ENCODE measurements around the gene ST3GAL4.
"Not testable (repeated sequence)": the region's sequence is repeated elsewhere in the genome, so short reads cannot be mapped to it uniquely, and the experiment has no call there.

ST3GAL4 gene

DNA sequence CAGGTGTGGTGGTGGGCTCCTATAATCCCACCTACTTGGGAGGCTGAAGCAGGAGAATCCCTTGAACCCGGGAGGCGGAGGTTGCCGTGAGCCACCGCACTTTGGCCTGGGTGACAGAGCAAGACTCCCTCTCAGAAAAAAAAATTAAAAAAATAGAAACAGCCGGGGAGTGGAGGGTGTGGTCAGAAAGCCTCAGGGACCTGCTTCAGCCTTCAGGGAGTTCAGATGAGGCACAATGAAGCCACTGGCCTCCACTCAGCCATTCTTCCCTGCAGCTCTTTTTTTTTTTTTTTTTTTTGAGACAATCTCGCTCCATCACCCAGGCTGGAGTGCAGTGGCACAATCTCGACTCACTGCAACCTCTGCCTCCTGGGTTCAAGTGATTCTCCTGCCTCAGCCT, 8.5 kb upstream of the ST3GAL4 start:
- DNase-seq (ENCODE audit: low read depth), result not testable (repeated sequence)

DNA sequence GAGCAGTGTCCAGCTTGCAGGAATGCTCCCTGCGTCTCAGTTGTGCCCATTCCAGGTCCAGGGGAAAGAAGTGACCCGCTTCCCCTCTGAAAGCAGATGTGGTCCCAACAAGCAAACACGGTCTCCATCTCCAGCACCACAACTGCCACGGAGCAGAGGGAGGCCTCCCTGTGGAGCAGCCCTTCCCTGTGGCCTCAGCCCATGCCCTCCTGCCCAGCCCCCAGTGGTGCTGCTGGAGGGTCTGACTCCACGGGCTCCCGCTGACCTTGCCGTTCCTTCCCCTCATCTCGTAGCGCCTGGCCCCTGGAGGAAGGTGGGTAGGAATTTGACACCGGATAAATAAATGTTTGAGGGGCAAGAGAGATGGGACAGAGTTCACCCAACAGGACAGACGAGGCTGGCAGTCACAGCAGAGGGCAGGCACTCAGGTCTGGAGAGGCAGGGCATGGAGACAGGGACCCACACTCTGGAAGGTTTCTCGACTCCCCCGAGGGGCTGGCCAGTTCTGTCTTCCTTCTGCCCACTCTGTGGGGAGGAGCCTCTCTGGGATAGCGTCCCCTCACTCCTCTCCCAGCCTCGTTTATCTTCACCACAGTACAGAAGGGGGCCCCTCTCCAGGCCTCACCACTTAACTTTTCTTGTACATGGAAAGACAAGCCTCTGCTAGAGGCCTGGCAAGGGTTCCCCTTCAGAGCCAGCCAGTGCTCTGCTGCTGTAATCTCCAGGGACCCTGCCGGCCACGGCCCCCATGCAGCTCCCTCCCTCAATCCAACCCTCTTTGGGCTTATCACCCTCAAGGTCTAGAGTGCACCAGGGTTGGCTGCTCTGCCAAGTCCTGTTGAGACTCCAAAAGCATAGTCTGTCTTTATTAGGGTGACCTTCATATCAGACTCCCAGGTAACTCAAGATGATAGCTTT, 7.5 kb upstream of the ST3GAL4 start:
- no peak for DNase-seq (ENCODE audit: low read depth)

DNA sequence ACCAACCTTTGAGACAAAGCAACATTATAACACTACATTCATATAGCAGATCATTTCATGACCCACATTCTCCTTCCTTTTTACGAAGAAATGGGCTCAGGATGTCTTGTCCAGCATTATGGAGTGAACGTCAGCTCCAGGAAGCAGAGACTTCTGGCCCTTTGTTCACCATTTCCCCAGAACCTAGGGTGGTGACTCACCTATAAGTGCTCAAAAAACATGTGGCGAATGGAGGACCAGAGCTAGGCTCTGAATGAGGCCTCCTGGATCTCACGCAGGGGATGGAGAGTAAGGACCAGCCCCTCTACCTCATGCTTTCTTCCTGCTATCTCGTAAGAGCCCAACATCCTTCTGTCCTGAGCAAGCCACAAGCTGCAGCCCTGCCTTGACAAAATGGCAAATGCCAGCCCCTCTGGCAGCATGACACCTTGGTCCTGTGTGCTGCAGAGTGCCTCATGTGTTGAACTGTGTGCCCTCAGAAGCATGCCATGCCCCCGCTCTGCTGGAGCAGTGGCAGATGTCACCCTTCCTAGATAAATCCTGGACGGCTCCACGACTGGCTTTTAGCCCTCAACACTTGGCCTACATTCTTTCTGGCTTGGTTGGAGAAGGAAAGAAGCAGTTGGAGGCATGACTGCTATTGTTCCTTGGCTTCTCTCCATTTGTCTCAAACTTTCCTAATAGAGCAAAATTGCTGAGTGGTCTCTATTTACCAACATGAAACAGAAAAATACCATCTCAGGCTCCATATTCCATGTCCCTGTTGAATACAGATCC, 6.5 kb upstream of the ST3GAL4 start:
- no peak for DNase-seq (ENCODE audit: low read depth)

DNA sequence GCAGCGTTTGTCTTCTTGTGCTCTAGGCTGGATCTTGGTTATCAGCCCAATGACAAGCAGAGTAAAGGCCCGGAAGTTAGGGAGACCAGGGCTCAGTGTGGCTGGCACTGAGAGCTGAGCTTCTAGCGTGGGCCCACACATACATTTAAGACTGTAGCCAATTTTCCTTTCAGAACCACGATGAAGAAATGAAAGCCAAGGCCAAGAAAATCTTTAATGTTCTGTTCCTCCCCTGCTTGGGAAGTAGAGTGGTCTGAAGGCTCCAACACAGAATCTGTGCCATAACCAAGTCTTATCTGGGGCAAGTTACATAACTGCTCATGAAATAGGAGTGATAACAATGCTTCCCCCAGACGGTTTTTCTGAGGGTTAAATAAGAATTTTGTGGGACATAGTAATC, 4.7 kb upstream of the ST3GAL4 start:
- no peak for DNase-seq (ENCODE audit: low read depth)

DNA sequence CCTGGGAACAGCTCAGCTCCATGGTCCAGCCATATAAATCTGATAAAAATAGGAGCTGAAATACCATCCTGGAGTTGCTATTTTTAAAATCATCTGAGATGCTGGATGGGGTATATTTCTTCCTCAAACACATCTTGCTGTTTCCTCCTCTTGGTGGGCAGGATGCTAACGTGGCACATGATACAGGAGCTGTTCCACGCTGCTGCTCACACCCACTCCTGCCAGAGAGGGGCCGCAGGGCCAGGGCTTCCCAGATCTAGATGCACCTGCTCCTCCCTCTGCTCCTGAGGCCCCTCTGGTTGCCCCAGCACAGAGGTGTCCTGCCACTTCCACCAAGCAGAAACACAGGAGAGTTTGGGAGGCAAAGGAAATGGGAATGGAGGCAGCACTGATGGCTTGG, 3.3 kb upstream of the ST3GAL4 start:
- no peak for DNase-seq (ENCODE audit: low read depth)

DNA sequence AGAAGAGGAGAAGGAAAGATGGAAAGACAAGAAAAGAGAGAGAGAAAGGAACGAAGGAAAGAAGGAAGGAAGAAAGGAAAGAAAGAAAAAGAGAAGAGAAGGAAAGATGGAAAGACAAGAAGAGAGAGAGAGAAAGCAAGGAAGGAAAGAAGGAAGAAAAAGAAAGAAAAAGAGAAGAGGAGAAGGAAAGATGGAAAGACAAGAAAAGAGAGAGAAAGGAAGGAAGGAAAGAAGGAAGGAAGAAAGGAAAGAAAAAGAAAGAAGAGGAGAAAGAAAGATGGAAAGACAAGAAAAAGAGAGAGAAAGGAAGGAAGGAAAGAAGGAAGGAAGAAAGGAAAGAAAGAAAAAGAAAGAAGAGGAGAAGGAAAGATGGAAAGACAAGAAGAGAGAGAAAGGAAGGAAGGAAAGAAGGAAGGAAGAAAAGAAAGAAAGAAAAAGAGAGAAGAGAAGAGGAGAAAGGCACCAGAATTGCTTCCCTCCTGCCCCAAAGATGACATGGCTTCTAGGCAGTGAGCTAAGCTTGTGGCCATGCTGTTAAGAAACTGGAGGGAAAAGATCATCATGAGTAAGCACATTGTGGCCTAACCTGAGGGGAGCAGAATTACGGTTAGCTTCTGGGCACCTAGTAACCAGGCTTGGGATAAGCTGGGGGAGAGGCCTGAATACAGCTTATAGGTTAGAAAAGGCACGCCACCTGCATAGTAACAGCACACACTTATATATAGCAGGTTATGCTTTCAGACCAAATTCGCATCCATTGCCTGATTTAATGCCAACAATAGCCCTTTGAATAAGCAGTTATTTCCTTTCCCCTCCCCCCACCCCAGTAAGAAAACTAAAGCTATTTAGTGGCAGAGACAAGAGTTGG, 2.3 kb upstream of the ST3GAL4 start:
- DNase-seq (ENCODE audit: low read depth), result no peak

DNA sequence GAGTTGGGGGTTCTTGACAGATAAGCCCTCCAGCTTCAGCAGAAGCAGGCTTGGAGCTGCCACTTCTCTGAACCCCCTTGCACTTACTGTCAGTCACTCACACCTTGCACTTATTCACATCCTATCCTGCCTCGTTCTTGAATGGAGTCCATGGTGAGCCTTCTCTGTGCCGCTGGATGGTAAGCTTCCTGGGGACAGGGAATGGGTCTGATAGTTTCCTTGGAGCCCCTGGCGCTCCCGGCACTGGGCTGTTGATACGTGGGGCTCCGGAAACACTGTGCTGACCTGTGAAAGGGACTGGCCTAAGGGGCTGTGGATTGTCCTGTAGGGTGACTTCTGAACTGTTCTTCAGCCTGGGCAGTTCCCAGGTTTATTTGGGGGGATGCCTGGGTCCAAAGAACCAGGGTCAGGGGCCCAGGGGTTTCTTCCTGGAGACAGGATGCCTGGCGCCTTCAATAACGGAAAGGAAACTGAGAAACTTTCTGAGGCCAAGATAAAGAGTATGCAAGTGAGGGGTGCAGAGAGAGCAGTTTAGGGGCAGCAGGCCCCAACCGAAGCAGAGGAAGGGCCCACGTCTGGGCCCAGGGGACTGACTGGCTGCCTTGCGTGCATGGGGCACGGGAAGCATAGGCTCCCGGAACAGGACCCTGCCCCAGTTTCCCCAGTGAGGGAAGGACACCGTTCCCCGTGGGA, 709 bp upstream of the ST3GAL4 start:
- no peak for DNase-seq (ENCODE audit: low read depth)

DNA sequence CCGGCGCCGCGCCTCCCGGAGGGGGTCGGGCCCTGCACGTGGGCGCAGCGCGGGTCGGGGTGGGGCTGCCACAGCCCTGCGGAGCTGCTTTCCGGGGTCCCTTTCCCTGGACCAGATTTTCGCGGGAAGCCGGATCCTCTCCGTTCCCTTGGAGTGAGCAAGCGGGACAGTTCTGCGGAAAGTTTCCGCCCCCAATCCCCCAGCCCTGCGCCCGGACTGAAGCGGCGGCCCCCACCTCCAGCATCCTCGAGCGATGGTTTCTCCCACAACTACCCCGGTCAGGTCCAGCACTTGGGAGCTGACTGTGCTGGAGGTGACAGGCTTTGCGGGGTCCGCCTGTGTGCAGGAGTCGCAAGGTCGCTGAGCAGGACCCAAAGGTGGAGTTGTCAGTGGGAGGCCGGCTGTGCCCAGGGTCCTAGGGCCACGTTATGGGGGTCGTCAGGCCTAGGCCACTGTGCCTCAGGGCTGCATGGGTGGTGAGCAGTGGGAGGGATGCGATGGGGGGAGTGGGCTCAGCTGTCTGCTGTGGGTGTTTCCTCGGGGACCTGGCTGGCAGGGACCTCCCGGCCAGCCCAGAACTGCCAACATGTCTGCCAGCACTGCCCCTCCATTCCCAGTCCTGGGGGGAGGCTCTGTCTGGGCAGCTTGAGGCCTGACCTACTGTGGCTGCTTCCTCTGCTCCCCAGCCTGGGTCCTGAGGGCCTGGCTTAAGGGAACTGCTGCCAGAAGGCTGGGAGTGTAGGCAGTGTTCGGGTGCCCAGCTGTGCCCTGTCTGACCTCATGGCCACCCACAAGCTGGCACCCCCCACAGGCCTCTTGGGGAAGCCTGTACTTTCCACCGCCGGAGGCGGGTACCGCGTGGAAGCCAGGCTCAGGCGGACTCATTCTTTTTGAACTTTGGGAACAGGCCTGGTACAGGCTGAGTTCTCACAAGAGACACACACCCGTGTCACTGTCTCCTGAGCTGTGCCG, 726 bp downstream of the ST3GAL4 start:
- DNase-seq (ENCODE audit: low read depth), result no peak

DNA sequence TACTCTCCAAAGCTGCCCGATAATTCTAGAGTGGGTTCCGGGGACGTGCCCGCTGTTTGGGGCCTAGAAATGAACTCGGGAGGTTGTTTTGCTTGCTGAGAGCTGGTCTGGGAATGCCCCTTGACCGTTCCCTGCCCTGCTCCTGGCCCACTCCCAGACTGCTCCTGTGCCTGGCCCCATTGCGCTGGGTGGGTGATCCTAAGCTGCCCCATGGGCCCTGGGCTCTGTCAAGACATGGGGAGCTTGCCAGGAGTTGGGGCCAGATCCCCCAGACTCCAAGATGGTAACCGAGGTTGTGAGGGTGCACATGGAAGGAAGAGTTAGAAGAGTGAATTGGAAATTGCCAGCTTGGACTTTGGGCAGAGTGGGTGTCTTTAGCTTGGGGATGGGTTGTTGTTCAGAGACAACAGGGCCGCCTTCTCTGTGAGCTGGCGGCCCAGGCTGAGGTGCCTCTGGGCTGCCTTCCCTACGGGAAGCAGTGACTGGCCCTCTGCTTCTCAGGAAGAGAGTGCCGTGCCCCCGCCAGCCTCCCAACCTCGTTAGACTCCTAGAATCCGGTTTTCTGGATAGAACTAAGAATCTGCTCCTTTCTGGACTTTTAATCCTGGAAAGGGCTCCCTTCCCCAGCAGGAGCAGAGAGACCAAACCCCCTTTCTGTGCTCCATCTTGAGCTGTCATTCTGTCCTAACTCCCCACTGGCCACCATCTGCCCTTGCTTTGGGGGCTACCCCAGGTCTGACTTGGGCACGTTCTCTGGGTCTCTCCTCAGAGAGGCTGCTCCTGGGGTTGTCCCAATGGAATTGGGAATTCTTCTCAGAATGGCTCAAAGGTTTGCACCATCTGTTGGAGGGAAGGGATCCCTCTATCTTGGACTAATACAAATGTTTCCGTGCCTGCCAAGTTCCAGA, 1.8 kb downstream of the ST3GAL4 start:
- DNase-seq (ENCODE audit: low read depth), result no peak

DNA sequence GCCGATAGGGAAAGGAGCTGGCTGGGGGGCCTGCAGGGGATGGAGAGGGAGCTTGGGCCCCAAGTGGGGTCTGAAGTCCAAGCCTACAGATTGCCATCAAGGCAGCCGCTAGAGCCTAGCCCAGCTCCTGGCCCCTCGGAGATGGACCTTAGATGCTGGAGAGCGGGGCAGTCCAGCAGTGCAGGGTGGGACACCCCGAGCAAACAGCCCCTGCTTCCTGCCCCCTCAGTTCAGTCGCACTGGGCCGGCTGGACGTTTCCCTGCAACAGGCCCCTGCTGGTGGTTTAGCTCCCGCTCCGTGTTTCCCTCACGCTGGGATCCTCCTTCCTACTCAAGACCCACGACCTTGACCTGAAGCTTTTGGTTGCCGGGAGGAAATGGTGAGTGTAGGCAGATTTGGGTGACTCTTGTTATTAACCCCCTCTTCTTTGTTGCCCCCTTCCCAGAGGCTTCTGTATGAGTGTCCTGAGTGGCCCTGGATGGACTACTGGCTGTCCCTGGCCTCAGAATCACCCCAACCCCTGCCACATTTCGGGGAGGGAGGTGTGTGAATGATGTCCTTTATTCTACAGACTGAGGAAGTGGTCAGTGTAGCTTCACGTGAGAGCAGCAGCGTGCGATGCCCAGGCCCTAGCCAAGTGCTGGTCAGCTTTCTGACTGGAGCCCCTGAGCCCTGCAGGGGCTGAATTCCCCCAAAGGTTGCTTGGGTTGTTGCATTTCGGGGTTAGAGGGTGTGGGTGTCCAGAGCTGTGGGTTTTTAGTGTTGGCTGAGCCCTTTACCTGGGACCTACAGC, 2.7 kb downstream of the ST3GAL4 start:
- DNase-seq (ENCODE audit: low read depth), result no peak

DNA sequence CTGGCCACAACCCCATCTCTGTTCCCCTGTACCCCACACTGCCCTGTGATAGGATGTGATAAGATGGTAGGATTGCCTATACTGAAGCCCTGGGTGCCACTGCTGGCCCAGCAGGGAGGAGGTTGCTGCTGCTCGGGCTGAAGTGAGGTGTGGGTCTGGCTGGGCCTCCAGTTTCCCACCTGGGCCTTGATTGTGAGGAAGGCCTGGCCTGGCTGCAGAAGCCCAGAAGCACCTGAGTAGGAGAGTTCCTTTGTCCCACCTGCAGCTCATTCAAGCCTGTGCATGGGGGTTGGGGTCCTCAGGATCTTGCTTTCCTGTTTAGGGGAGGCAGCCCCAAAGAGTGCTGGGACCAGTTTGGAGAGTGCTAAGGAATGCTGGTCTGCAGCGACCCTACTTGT, 3.3 kb downstream of the ST3GAL4 start:
- no peak for DNase-seq (ENCODE audit: low read depth)

DNA sequence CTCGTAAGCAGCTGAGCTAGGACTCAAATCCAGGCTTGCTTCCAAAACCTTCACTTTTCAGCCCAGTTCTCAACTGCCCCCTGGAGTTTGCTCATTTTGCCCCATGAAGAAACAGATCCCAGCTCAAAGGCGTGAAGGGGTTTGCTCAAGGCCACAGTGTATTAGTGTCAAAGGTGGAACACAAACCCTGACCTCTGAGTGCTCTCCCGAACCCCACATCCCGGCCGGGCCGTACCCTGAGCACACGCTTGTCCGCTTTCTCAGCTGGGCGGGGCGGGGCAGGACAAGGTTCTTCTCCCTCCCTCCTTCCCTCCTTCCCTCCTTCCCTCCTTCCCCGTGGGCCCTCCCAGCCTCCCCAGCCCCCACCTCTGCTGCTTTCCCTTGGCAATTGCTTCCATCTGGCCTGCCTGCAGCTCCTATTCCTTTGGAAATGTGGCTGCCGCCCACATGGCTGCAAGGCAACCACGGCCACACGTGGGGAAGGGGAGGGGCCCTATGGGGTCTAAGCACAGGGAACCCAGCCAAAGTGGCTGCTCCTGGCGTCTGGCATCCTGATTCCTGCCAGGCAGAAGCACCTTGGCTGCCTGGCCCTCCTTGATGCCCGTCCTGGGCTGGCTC, 4.1 kb downstream of the ST3GAL4 start:
- DNase-seq (ENCODE audit: low read depth), result no peak

DNA sequence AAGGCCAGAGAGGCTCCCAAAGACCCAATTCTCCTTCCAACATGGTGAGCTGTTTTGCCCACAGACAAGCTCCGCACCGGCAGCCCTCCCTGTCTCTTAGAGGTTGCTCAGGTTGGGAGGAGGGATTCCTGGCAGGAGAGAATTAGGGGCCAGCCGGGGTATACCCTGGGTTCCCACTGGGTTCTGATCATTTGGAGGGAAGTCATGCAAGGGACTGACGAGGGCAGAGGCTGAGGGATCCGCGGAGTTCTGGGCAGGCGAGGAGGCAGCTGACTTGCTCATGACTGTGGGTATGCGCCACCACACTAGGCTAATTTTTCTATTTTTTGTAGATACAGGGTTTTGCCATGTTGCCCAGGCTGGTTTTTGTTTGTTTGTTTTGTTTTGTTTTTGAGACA, 4.6 kb downstream of the ST3GAL4 start:
- DNase-seq (ENCODE audit: low read depth), result no peak

DNA sequence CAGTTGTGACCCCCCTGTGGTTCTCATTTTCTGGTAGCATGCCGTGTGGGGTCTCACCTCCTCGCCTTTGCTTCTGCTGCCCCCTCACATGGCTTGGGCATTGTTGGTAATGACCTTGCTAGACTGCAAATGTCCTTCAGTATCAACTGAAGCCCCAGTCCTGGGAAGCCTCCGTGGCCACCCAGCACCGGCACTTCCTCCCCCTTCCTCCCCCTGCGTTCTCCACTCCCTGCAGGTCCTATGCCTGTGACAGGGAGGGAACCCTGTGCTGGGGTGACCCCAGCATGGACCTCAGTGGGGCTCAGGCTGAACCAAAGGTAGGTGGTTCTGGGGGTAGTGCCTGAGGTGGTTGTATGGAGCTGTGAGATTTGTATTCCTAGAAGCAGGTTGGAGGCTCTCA, 5.9 kb downstream of the ST3GAL4 start:
- DNase-seq (ENCODE audit: low read depth), result no peak

DNA sequence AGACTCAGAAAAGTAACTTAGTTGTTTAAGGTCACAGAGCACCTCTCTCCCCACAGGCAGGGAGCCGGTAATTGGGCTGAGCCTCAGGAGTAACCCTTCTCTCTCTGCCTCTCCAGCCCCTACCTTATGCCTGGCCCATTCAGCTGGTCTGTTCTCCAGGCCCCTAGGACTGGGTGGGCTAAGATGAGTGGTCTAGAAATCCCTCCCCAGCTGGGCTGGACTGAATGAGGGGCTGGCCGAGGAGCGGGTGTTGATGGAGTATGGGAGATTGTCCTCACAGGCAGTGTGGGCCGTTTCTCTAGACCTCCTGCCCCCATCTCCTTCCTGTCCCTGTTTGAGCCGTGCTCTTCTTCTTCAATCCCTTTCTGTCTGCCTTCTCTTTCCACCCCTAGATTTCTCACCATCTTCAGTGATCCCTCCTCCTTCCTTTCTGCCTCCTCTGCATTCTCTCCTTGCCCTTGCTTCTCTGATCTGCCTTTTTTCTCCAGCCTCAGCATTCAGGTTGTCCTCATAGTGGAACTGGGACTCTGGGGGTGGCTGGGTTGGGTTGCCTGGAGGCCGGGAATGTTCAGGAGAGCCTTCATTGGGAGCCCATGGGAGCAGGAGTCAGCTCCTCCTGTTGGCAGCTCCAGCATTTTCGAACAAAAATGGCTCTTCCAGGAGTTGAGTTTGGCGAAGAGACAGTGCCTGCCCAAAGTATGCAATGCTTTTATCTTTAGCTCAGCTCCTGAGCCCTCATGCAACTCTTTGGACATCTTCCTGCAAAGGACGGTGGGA, 7.6 kb downstream of the ST3GAL4 start:
- DNase-seq (ENCODE audit: low read depth), result no peak

DNA sequence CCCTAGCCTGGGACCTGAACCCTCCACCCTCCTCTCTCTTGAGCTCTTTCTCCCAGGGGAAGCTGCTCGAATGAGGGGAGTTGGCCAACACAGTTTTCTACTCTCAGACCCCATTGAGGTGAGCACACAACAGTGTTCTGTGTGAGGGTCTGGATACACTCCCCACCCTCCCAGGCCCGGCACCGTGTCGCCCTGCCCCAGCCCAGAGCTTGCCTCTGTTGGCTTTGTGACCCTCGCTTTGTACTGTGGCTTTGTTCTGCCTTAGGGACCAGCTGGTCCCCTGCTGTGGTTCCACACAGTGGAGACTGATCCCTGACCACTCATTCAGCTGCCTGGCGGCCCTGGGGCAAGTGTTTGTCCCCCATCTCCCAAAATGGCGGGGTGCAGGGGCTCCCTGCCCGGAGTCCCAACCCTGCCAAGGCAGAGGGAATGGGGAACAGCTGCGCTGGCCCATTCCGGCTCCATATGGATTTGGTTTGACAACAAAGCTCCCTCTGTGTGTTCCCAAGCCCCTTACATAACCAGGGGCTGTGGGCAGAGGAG, 8.3 kb downstream of the ST3GAL4 start:
- no peak for DNase-seq (ENCODE audit: low read depth)

DNA sequence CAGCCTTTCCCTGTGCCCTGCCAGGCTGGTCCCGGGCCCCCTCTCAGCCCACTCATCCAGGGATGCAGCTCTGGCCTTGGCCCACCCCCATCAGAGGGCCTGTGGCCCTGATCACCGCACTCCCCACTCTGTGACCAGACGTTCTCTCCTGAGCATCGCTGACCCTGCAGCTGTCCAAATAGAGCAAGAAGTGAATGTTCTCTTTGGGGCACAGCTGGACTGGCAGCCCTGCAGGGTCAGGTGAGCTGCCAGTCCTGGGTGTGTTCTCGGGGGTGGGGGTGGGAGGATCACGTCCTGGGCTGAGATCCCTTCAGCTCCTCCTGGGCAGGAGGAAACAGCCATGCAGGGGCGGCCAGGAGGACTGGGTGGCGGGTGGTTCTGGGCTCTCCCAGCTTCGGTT, 9.2 kb downstream of the ST3GAL4 start:
- DNase-seq (ENCODE audit: low read depth), result not testable (repeated sequence)

Measured in activated T-helper 9 cell treated with anti-CD3 and anti-CD28 coated beads, Interleukin-2, amount 50 U/mL, for 16 hours (primary cell).